NCI-H446 (cell line): ENCODE measurements around the gene PHETA2.
"Not testable (repeated sequence)": the region's sequence is repeated elsewhere in the genome, so short reads cannot be mapped to it uniquely, and the experiment has no call there.

ENCODE experiments used
- DNase-seq, 2 experiments: peaks; one replicate each; lab custom pipeline; 2025; lab: John Stamatoyannopoulos, UW

The PHETA2 gene

GRCh38 chr22:42104332-42104860, 30.3 kb downstream of the PHETA2 start:
- not testable (repeated sequence) for DNase-seq

GRCh38 chr22:42108848-42109247, 34.8 kb downstream of the PHETA2 start:
- no peak for DNase-seq

- DNase-seq, result no peak
These were observed 37.8 kb downstream of the PHETA2 start for GRCh38 chr22:42111798-42112197.

- DNase-seq, result not testable (repeated sequence)
These were observed 38.7 kb downstream of the PHETA2 start for GRCh38 chr22:42112793-42113192.

- DNase-seq, result no peak
These were observed 40.7 kb downstream of the PHETA2 start for GRCh38 chr22:42114721-42115120.

- DNase-seq, result not testable (repeated sequence)
These were observed 41.4 kb downstream of the PHETA2 start for GRCh38 chr22:42115420-42115830.

- DNase-seq, result no peak
These were observed 42.9 kb downstream of the PHETA2 start for GRCh38 chr22:42116848-42117424.

GRCh38 chr22:42120231-42121021, 46.4 kb downstream of the PHETA2 start:
- DNase-seq, result not testable (repeated sequence)

GRCh38 chr22:42123529-42123928, 49.5 kb downstream of the PHETA2 start:
- not testable (repeated sequence) for DNase-seq

GRCh38 chr22:42127606-42128005, 53.6 kb downstream of the PHETA2 start:
- no peak for DNase-seq

GRCh38 chr22:42128007-42128406, 54.0 kb downstream of the PHETA2 start:
- DNase-seq, result not testable (repeated sequence)
